Astrocyte of the spinal cord (primary cell): ENCODE data around the gene ANP32E.

Experiments used
- DNase-seq: peaks from one replicate; pipeline ENCODE4 v3.0.0; 2011; ENCODE audit warnings: low read depth, low spot score
- H3K4me3 ChIP-seq: 2 replicates; pipeline ENCODE4 v1.5.1; 2011; ENCODE audit warnings: low read depth, mild to moderate bottlenecking, low read length, moderate library complexity
- in situ Hi-C: cut with HindIII; loops from 2 replicates; pipeline ENCODE4 v1.10.0; 2017; ENCODE audit warnings: low sequenced_read_pairs
- TF ChIP-seq, protein P1 (sequence below): IDR thresholded peaks from 2 replicates; pipeline ENCODE4 v1.5.1; 2012; ENCODE audit warnings: low read depth, mild to moderate bottlenecking, low read length, inconsistent platforms

Gene ANP32E

DNA sequence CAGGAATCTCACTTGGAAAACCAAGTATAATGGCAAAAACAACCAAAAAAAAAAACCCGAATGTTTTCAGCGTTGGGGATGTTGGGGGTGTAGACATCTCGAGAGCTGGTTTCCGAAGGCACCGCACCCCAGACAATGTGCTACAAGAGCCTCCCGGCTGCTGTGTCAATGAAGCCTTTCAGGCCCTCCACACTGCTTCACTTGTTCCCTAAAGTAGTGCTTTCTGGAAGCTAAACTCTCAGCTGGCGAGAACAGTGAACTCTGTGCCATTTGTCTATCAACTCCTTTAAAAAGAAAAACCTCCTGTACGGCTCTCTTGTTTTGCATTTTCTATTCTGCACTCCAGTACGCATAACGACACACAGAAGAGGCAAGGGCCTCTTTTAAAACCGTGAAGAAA lies 53.7 kb downstream of the ANP32E start:
- no peak for DNase-seq
- TF ChIP-seq, protein P1, sequence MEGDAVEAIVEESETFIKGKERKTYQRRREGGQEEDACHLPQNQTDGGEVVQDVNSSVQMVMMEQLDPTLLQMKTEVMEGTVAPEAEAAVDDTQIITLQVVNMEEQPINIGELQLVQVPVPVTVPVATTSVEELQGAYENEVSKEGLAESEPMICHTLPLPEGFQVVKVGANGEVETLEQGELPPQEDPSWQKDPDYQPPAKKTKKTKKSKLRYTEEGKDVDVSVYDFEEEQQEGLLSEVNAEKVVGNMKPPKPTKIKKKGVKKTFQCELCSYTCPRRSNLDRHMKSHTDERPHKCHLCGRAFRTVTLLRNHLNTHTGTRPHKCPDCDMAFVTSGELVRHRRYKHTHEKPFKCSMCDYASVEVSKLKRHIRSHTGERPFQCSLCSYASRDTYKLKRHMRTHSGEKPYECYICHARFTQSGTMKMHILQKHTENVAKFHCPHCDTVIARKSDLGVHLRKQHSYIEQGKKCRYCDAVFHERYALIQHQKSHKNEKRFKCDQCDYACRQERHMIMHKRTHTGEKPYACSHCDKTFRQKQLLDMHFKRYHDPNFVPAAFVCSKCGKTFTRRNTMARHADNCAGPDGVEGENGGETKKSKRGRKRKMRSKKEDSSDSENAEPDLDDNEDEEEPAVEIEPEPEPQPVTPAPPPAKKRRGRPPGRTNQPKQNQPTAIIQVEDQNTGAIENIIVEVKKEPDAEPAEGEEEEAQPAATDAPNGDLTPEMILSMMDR: no peak
- in situ Hi-C loops: no loop called here
- H3K4me3 ChIP-seq: no peak overlapping the region

DNA sequence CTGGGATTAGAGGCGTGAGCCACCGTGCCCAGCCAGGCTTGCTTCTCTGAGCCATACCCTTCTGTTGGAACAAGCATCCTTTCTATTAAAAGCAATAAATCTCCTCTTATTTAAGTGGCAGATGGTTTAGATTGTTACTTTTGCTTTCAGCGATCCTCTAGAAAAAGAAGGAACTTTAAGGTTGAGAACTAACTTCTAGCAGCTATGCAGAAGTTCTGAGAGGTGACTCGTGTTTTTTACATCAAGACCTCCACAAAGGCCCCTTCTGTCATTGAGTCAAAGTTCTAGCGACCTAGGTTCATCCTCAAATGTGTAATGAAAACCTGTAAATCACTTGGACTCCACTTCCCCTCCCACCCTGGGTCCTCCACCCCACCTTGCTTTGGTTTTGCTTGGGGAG lies 55.4 kb downstream of the ANP32E start:
- in situ Hi-C loops: no loop called here
- TF ChIP-seq, protein P1: no peak

DNA sequence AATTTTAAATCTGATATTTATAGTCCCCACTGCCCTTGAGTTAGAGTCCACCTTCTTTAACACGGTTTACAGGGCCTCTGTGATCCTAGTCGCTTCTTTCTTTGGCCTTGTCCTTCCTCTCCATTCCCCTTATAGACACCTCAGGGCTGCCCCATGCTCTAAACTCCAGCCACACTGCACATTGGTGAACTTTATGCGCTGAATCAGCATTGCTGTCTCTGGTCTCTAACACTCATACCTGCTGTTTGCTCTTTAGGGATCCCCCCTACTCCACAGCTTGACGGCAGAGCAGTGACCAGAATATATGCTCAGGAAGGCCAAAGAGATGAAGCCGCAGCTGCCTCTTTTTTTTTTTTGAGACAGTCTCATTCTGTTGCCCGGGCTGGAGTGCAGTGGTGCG lies 56.0 kb downstream of the ANP32E start:
- H3K4me3 ChIP-seq: no peak overlapping the region
- DNase-seq: no peak
- in situ Hi-C loops: no loop called here
- TF ChIP-seq, protein P1: no peak

More for the DNA sequence above, 55.4 kb downstream of the ANP32E start:
- H3K4me3 ChIP-seq: no peak overlapping the region
- no peak for DNase-seq

DNA sequence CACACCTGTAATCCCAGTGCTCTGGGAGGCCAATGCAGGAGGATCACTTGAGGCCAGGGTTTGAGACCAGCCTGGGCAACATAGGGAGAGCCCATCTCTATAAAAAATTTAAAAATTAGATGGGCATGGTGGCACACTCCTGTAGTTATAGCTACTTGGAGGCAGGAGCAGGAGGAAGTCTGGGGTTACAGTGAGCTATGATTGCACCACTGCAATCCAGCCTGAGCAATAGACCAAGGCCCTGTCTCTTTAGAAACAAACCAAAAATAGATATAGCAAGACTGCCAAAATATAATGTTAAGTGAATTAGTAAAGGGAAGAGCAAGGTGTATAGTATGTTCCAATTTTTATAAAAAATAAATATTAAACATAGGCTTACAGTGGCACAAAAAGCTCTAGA lies 57.4 kb downstream of the ANP32E start:
- in situ Hi-C loops: no loop called here
- TF ChIP-seq, protein P1: no peak
- no peak for DNase-seq
- H3K4me3 ChIP-seq: no peak overlapping the region

DNA sequence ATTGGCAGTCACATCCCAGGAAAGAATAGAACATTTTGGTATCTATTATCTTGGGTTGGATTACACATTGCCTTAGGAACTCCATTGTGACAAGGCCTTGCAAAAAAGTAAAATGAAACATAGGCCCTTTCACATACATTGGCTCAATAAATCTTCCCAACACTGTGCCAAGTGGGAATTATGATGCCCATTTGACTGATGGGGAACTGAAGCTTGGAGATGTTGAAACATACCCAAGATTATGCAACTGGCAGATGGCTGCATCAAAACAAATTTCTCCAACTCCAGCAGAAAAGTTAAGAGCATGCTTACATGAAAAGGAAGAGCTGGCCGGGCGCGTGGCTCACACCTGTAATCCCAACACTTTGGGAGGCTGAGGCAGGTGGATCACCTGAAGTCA lies 59.3 kb downstream of the ANP32E start:
- TF ChIP-seq, protein P1: no peak
- H3K4me3 ChIP-seq: no peak overlapping the region
- in situ Hi-C loops: no loop called here
- no peak for DNase-seq

DNA sequence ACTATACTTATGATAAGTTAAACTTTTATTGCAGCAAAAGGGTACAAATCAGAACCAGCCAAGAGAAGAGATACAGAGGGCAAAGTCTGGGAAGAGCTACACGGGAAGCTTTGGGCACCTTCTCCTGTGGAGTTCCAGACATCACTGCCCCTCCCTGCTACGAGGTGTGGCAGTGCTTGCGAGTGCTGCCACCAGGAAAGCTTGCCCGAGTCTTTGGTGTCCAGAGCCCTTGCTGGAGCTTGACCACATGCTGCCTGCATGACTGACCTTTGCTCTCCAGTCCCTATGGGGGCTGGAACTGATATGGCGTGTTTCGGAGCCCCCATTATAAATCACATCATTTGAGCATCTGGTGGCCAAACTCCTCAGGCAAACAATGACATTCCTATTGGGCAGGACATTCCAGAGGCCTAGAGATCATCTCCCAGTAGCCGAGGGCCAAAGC lies 62.7 kb downstream of the ANP32E start:
- no peak for DNase-seq
- in situ Hi-C loops: no loop called here
- TF ChIP-seq, protein P1: no peak
- H3K4me3 ChIP-seq: no peak overlapping the region

DNA sequence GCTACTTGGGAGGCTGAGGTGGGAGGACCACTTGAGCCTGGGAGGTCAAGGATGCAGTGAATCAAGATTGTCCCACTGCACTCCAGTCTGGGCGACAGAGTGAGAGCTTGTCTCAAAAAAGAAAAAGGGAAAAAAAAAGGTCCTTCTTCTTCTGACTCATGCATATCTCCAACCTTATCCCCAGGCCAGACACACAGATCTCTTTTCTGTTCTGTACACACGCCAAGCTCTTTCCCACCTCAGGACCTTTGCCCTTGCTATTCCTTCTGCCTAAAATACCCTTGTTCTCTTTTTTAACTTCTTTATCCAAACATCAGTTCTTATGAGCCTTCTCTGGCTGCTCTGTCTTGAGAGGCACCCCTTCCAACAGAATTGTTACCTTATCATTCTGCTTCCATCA lies 64.1 kb downstream of the ANP32E start:
- in situ Hi-C loops: no loop called here
- H3K4me3 ChIP-seq: no peak overlapping the region
- TF ChIP-seq, protein P1: no peak
- no peak for DNase-seq
